IPS DF 6.9 (cell line): ENCODE results near the gene LPAR2.

Source experiments
- DNase-seq: peaks from one replicate; pipeline ENCODE4 v3.0.0-alpha.2; 2013; ENCODE audit warnings: low read depth, low spot score
- H3K27ac ChIP-seq: one replicate; pipeline ENCODE4 v1.5.1; 2013; ENCODE audit warnings: low read length, control low read depth
- H3K27me3 ChIP-seq: 2 replicates; pipeline ENCODE4 v1.6.1; 2013; ENCODE audit warnings: mild to moderate bottlenecking, low read length; ENCODE audit not compliant: control insufficient read depth, insufficient read depth
- H3K36me3 ChIP-seq: 2 replicates; pipeline ENCODE4 v1.6.1; 2013; ENCODE audit warnings: low read length; ENCODE audit not compliant: control insufficient read depth, insufficient read depth
- H3K4me1 ChIP-seq: 2 replicates; pipeline ENCODE4 v1.6.1; 2013; ENCODE audit warnings: low read length; ENCODE audit not compliant: control insufficient read depth, insufficient read depth
- H3K4me3 ChIP-seq: 2 replicates; pipeline ENCODE4 v1.5.1; 2013; ENCODE audit warnings: mild to moderate bottlenecking, low read length
- H3K9me3 ChIP-seq: 2 replicates; pipeline ENCODE4 v1.6.1; 2013; ENCODE audit warnings: low read length, inconsistent platforms; ENCODE audit not compliant: control insufficient read depth, insufficient read depth
- WGBS: extraction: QIAGEN DNeasy Blood & Tissue Kit; methylation state at CpG from one replicate; pipeline ENCODE4 v1.1.7; 2013; ENCODE audit warnings: mixed read lengths, missing lambda C conversion rate; ENCODE audit not compliant: insufficient read length, insufficient coverage; 5-methylcytosine and 5-hydroxymethylcytosine counted together

The LPAR2 gene

GRCh38 chr19:19631346-19631745 is 3.3 kb upstream of the LPAR2 start:
- Histone ChIP-seq H3K27ac (no peak overlapping the region), H3K36me3 (peaks cover 13% of the 10 kb centered on the region), H3K9me3 (no peaks in the 10 kb centered on the region), H3K4me1 (peaks cover 6% of the 10 kb centered on the region), H3K4me3 (no peak overlapping the region), H3K27me3 (no peaks in the 10 kb centered on the region)
- no peak for DNase-seq
- WGBS: no CpG with 5 or more reads among the region's 7 CpGs

- no peaks in the 10 kb centered on the region for H3K27me3 ChIP-seq
- H3K36me3 ChIP-seq: peaks cover 13% of the 10 kb centered on the region
- no peak overlapping the region for H3K27ac ChIP-seq
- peaks cover 6% of the 10 kb centered on the region for H3K4me1 ChIP-seq
- no CpG with 5 or more reads among the region's 2 CpGs for WGBS
- no peaks in the 10 kb centered on the region for H3K9me3 ChIP-seq
- no peak for DNase-seq
- H3K4me3 ChIP-seq: no peak overlapping the region
These were observed 2.4 kb upstream of the LPAR2 start for GRCh38 chr19:19630426-19630825.

- Histone ChIP-seq H3K9me3 (no peaks in the 10 kb centered on the region), H3K27me3 (no peaks in the 10 kb centered on the region), H3K27ac (no peak overlapping the region), H3K4me1 (peaks cover 6% of the 10 kb centered on the region), H3K4me3 (no peak overlapping the region), H3K36me3 (peaks cover 13% of the 10 kb centered on the region)
- no peak for DNase-seq
- WGBS: no CpG with 5 or more reads among the region's 11 CpGs
These were observed 2.0 kb upstream of the LPAR2 start for GRCh38 chr19:19630062-19630414.

- no peak overlapping the region for H3K27ac ChIP-seq
- no CpG with 5 or more reads among the region's 51 CpGs for WGBS
- no peaks in the 10 kb centered on the region for H3K27me3 ChIP-seq
- peak overlapping the region; percentile 91; the same call in 1 of the 2 replicates for H3K4me3 ChIP-seq
- H3K4me1 ChIP-seq: peaks cover 6% of the 10 kb centered on the region
- peak; percentile 64 for DNase-seq
- peaks cover 13% of the 10 kb centered on the region for H3K36me3 ChIP-seq
- H3K9me3 ChIP-seq: no peaks in the 10 kb centered on the region
These were observed 598 bp upstream of the LPAR2 start for GRCh38 chr19:19628501-19629134.

- Histone ChIP-seq H3K36me3 (peaks cover 12% of the 10 kb centered on the region), H3K27ac (no peak overlapping the region), H3K4me3 (peak overlapping the region; percentile 91; the same call in 1 of the 2 replicates), H3K9me3 (no peaks in the 10 kb centered on the region), H3K4me1 (peaks cover 6% of the 10 kb centered on the region), H3K27me3 (no peaks in the 10 kb centered on the region)
- no peak for DNase-seq
- no CpG with 5 or more reads among the region's 48 CpGs for WGBS
These were observed 1.2 kb downstream of the LPAR2 start for GRCh38 chr19:19626516-19627472.

GRCh38 chr19:19624032-19624570 is 3.9 kb downstream of the LPAR2 start:
- peaks cover 6% of the 10 kb centered on the region for H3K4me1 ChIP-seq
- H3K27ac ChIP-seq: no peak overlapping the region
- H3K36me3 ChIP-seq: peaks cover 12% of the 10 kb centered on the region
- H3K4me3 ChIP-seq: no peak overlapping the region
- WGBS: no CpG with 5 or more reads among the region's 19 CpGs
- H3K27me3 ChIP-seq: no peaks in the 10 kb centered on the region
- H3K9me3 ChIP-seq: no peaks in the 10 kb centered on the region
- DNase-seq: no peak

DNA sequence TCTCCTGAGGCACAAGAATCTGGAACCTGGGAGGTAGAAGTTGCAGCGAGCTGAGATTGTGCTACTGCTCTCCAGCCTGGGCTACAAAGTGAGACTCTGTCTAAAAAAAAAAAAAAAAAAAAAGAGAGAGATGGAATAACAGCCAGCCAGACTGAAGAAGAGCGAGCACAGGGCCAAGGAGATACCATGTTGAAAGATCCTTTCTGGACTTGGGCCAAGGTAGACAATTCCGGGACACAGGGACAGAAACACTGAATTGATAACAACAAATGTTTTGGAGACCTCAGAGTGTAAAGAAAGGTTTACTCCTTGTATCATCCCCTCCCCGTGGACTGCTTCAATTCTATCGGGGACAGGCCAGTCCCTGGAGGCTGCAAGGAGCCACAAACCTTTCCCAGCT is 4.6 kb downstream of the LPAR2 start:
- Histone ChIP-seq H3K4me1 (peaks cover 6% of the 10 kb centered on the region), H3K27me3 (no peaks in the 10 kb centered on the region), H3K4me3 (no peak overlapping the region), H3K27ac (no peak overlapping the region), H3K9me3 (no peaks in the 10 kb centered on the region), H3K36me3 (peaks cover 12% of the 10 kb centered on the region)
- WGBS: no CpG with 5 or more reads among the region's 5 CpGs
- DNase-seq: no peak

DNA sequence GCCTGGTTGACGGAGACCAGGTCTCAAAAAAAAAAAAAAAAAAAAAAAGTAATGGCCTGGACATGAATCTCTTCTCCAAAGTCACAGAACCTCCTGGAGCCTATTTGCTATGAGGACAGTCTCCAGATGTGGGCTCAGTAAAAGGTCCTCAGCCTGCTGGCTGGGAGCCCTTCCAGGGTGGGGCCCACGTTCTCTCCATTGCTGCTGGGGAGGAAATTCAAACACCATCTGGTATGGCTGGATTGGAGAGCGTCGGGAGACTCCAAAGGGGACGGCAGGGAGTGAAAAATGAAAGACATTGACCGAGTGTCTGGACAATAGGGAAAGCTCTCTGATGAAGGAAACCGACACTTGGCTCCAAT is 8.2 kb downstream of the LPAR2 start:
- Histone ChIP-seq H3K4me1 (no peaks in the 10 kb centered on the region), H3K36me3 (peaks cover 12% of the 10 kb centered on the region), H3K4me3 (no peak overlapping the region), H3K27me3 (no peaks in the 10 kb centered on the region), H3K27ac (no peak overlapping the region), H3K9me3 (no peaks in the 10 kb centered on the region)
- DNase-seq: no peak
- WGBS: no CpG with 5 or more reads among the region's 7 CpGs

DNA sequence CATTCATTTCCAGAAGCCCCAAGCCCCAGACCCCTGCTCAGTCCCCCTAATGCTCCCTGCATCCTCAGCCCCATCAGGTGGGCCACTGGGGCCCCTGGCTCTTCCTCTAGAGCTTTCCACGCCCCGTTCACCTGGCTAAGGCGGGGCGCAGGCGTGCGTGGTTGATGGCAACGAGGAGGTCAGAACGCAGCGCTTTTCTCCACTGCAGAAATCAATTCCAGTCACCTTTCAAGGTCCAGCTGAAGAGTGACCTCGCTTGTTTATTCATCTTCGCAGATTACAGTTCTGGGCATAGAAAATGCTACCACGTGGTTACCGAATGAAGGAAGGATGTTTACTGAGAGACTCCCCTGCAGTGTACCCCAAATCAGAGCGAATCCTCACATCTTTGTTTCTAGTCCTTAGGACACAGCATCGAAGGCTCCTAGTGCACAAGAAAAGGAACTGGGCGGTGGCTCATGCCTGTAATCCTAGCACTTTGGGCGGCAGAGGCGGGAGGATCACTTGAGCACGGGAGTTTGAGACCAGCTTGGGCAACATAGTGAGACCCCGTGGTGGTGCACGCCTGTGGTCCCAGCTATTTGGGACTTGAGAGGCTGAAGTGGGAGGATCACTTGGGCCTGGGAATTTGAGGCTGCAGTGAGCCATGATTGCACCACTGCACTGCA is 8.7 kb downstream of the LPAR2 start:
- no peaks in the 10 kb centered on the region for H3K27me3 ChIP-seq
- peaks cover 8% of the 10 kb centered on the region for H3K36me3 ChIP-seq
- DNase-seq: no peak
- H3K4me1 ChIP-seq: no peaks in the 10 kb centered on the region
- H3K9me3 ChIP-seq: no peaks in the 10 kb centered on the region
- no peak overlapping the region for H3K27ac ChIP-seq
- H3K4me3 ChIP-seq: no peak overlapping the region
- WGBS: no CpG with 5 or more reads among the region's 21 CpGs
